Urinary bladder (tissue), 4 donors: ENCODE measurements around the gene DOCK4. TPM values are rescaled to one million over a fixed set of nuclear protein-coding genes. Genes with fewer than 3 reads are reported as not detected.

Experiments
- DNase-seq: peaks from one replicate; pipeline ENCODE4 v3.0.0-alpha.2; 2015; ENCODE audit errors: extremely low spot score
- H3K27ac ChIP-seq: one replicate; pipeline ENCODE4 v1.5.1; 2013; ENCODE audit warnings: low read depth, mild to moderate bottlenecking, moderate library complexity
- H3K36me3 ChIP-seq: one replicate; pipeline ENCODE4 v1.6.1; 2013; ENCODE audit warnings: mild to moderate bottlenecking, moderate library complexity; ENCODE audit not compliant: insufficient read depth
- H3K4me1 ChIP-seq: one replicate; pipeline ENCODE4 v1.6.1; 2013; ENCODE audit warnings: mild to moderate bottlenecking, moderate library complexity; ENCODE audit not compliant: insufficient read depth
- H3K4me3 ChIP-seq: one replicate; pipeline ENCODE4 v1.5.1; 2013; ENCODE audit warnings: low read depth, low read length
- WGBS: extraction: QIAGEN DNeasy Blood & Tissue Kit; methylation state at CpG from one replicate; pipeline ENCODE4 v1.1.7; 2013; 5-methylcytosine and 5-hydroxymethylcytosine counted together
- polyA plus RNA-seq: library from polyadenylated mRNA; stranded (reverse); fragments of 200-250 nt; gene quantifications from one replicate; pipeline ENCODE4 v1.2.3, GENCODE V29; 2013
- total RNA-seq: library from RNA; depleted of rRNA; stranded (reverse); fragments of >200 nt; gene quantifications from one replicate; pipeline ENCODE4 v1.2.3, GENCODE V29; 2014
- donor health status: healthy with polysubstance abuse.
- donor health status: healthy.

The DOCK4 gene
- total and polyA plus RNA-seq, 2 donors, result 5.9 to 46.5 TPM

GRCh38 chr7:111892588-111892987 is 313.6 kb downstream of the DOCK4 start:
- DNase-seq, result no peak
- 75% methylated on average over 3 of the region's 3 CpGs for WGBS
- H3K36me3 ChIP-seq, result peaks cover 3% of the 10 kb centered on the region
- H3K27ac ChIP-seq, result no peak overlapping the region
- no peaks in the 10 kb centered on the region for H3K4me1 ChIP-seq
- H3K4me3 ChIP-seq, result no peak overlapping the region

GRCh38 chr7:111887734-111888133 is 318.5 kb downstream of the DOCK4 start:
- no peak for DNase-seq
- peaks cover 4% of the 10 kb centered on the region for H3K36me3 ChIP-seq
- 92% methylated on average over 1 of the region's 1 CpG for WGBS
- H3K4me3 ChIP-seq, result no peak overlapping the region
- H3K27ac ChIP-seq, result no peak overlapping the region
- H3K4me1 ChIP-seq, result no peaks in the 10 kb centered on the region

GRCh38 chr7:111886233-111886632 is 320.0 kb downstream of the DOCK4 start:
- H3K4me3 ChIP-seq, result no peak overlapping the region
- WGBS, result 52% methylated on average over 2 of the region's 2 CpGs
- no peaks in the 10 kb centered on the region for H3K4me1 ChIP-seq
- DNase-seq, result no peak
- no peak overlapping the region for H3K27ac ChIP-seq
- H3K36me3 ChIP-seq, result peaks cover 4% of the 10 kb centered on the region

GRCh38 chr7:111883241-111883640 is 323.0 kb downstream of the DOCK4 start:
- peaks cover 1% of the 10 kb centered on the region for H3K36me3 ChIP-seq
- H3K4me1 ChIP-seq, result no peaks in the 10 kb centered on the region
- DNase-seq, result no peak
- H3K4me3 ChIP-seq, result no peak overlapping the region
- no peak overlapping the region for H3K27ac ChIP-seq

GRCh38 chr7:111878785-111879184 is 327.4 kb downstream of the DOCK4 start:
- no peaks in the 10 kb centered on the region for H3K36me3 ChIP-seq
- no peaks in the 10 kb centered on the region for H3K4me1 ChIP-seq
- H3K27ac ChIP-seq, result no peak overlapping the region
- no peak for DNase-seq
- H3K4me3 ChIP-seq, result no peak overlapping the region

GRCh38 chr7:111877931-111878330 is 328.3 kb downstream of the DOCK4 start:
- Histone ChIP-seq H3K4me3 (no peak overlapping the region), H3K36me3 (no peaks in the 10 kb centered on the region), H3K27ac (no peak overlapping the region), H3K4me1 (no peaks in the 10 kb centered on the region)
- DNase-seq, result no peak
- WGBS, result 78% methylated on average over 4 of the region's 4 CpGs

GRCh38 chr7:111873963-111874690 is 332.1 kb downstream of the DOCK4 start:
- 48% methylated on average over 2 of the region's 2 CpGs for WGBS
- Histone ChIP-seq H3K36me3 (no peaks in the 10 kb centered on the region), H3K4me3 (no peak overlapping the region), H3K4me1 (no peaks in the 10 kb centered on the region), H3K27ac (no peak overlapping the region)
- no peak for DNase-seq

- WGBS, result 92% methylated on average over 8 of the region's 8 CpGs
- no peaks in the 10 kb centered on the region for H3K4me1 ChIP-seq
- no peak overlapping the region for H3K4me3 ChIP-seq
- no peak overlapping the region for H3K27ac ChIP-seq
- DNase-seq, result no peak
- no peaks in the 10 kb centered on the region for H3K36me3 ChIP-seq
Measured at GRCh38 chr7:111873326-111873646, 332.9 kb downstream of the DOCK4 start.

- Histone ChIP-seq H3K27ac (no peak overlapping the region), H3K4me1 (no peaks in the 10 kb centered on the region), H3K4me3 (no peak overlapping the region), H3K36me3 (no peaks in the 10 kb centered on the region)
- 76% methylated on average over 4 of the region's 4 CpGs for WGBS
- no peak for DNase-seq
Measured at GRCh38 chr7:111872450-111873325, 333.5 kb downstream of the DOCK4 start.

- no peak overlapping the region for H3K27ac ChIP-seq
- no peak for DNase-seq
- H3K36me3 ChIP-seq, result no peaks in the 10 kb centered on the region
- no peak overlapping the region for H3K4me3 ChIP-seq
- H3K4me1 ChIP-seq, result no peaks in the 10 kb centered on the region
- WGBS, result 72% methylated on average over 1 of the region's 1 CpG
Measured at GRCh38 chr7:111871283-111871682, 334.9 kb downstream of the DOCK4 start.

- DNase-seq, result no peak
- H3K4me3 ChIP-seq, result no peak overlapping the region
- H3K4me1 ChIP-seq, result no peaks in the 10 kb centered on the region
- H3K27ac ChIP-seq, result no peak overlapping the region
- 97% methylated on average over 3 of the region's 3 CpGs for WGBS
- no peaks in the 10 kb centered on the region for H3K36me3 ChIP-seq
Measured at GRCh38 chr7:111869280-111869679, 336.9 kb downstream of the DOCK4 start.

GRCh38 chr7:111867348-111867931 is 338.8 kb downstream of the DOCK4 start:
- Histone ChIP-seq H3K4me1 (no peaks in the 10 kb centered on the region), H3K27ac (no peak overlapping the region), H3K36me3 (no peaks in the 10 kb centered on the region), H3K4me3 (no peak overlapping the region)
- no peak for DNase-seq
- 70% methylated on average over 5 of the region's 5 CpGs for WGBS

- no peaks in the 10 kb centered on the region for H3K4me1 ChIP-seq
Measured at GRCh38 chr7:111866787-111867186, 339.4 kb downstream of the DOCK4 start.

GRCh38 chr7:111865430-111865829 is 340.8 kb downstream of the DOCK4 start:
- DNase-seq, result no peak
- Histone ChIP-seq H3K27ac (no peak overlapping the region), H3K36me3 (no peaks in the 10 kb centered on the region), H3K4me1 (no peaks in the 10 kb centered on the region), H3K4me3 (no peak overlapping the region)
- 56% methylated on average over 1 of the region's 1 CpG for WGBS

More at GRCh38 chr7:111866787-111867186, 339.4 kb downstream of the DOCK4 start:
- no peak for DNase-seq
- no peaks in the 10 kb centered on the region for H3K36me3 ChIP-seq
- 68% methylated on average over 2 of the region's 2 CpGs for WGBS
- H3K4me3 ChIP-seq, result no peak overlapping the region
- H3K27ac ChIP-seq, result no peak overlapping the region
